Measurements from ENCODE around the gene GPR171.

GPR171 gene

DNA sequence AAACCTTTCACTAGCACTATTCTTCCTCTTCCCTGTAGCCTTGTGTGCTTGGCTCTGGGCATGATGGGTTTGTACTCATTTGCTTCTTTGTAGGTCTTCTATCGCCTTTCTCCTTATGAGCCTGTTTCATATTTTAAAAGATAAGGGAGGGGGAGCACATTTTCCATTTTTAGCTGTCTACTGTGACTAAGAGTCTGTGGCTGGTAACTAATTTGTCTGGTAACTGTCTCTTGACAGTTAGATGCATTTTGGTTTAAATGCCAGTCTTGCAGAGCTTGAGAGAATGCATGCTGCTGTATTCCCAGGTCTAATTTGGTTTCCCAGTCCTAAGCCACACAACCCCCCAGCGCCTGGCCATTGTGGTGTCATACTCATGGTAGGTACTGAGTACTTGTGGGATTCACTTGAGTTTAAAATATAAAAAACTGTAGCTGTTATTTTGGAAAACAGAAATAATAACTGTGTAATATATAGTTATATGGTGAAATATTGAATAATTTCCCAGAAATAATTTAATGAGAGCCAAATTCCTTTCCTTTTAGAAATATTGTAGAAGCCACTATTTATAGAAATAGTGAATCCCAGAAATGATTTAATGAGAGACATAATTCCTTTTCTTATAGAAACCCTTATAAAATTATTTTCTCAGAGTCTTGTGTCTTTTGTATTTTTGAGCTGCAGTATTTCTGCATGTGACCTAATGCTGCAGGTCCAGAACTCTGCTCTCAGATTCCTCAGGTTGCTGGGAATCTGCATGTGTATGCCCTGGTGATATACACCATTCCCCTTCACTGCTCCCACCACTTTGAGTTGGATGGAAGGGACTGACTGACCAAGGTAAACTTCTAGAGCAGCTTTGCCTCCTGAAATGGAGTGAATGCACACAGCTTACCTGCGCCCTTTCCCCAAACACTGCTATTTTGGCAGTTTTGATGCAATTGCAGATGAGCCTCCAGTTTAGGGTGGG, 13.9 kb upstream of the GPR171 start:
- no peak for DNase-seq
- intact Hi-C loops (cut with DNase I): no loop called here

- intact Hi-C loops (cut with DNase I): no loop called here
These were observed 11.4 kb upstream of the GPR171 start for GRCh38 chr3:151214459-151214858.

DNA sequence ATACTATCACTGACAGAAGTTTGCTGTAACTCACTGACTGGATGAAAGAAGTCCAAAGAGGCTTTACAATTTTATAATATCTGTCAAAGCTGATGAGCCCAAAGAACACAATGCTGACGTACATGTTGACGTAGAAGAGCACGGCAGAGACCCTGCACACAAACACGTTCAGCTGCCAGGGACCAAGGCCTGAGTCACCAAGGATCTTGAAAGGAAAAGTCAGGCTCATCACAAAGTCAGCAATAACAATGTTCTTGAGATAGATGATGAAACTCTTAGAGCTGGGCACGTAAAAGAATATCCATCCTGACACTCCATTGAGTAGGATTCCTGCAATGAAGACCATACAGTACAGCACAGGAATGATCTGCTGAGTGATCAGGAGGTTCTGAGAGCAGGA, 10.9 kb upstream of the GPR171 start:
- intact Hi-C loops (cut with DNase I): no loop called here
- no peak for DNase-seq

More at GRCh38 chr3:151214459-151214858, 11.4 kb upstream of the GPR171 start:
- no peak for DNase-seq

DNA sequence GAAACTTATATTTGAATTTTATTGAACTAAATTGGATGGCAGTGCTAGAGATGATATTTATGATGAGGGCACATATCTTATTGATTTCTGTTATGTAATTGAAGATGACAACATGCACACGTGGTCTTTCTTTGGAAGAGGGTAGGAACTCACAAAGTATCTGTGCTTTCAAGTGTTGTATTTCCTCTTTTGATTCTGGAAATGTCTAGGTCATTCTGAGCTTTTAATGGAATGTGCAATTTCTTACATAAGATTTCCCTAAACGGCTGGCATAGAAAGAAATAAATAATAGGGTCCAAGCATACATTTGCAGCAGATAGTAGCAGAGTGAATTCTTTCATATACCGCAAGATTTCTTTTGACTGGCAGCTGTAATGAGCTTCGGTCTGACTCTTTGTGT, 10.1 kb upstream of the GPR171 start:
- no peak for DNase-seq
- intact Hi-C loops (cut with DNase I): no loop called here

- intact Hi-C loops (cut with DNase I): no loop called here
- no peak for DNase-seq
These were observed 7.8 kb upstream of the GPR171 start for GRCh38 chr3:151210676-151211381.

- intact Hi-C loops (cut with DNase I): no loop called here
- no peak for DNase-seq
These were observed 6.6 kb upstream of the GPR171 start for GRCh38 chr3:151209654-151210053.

DNA sequence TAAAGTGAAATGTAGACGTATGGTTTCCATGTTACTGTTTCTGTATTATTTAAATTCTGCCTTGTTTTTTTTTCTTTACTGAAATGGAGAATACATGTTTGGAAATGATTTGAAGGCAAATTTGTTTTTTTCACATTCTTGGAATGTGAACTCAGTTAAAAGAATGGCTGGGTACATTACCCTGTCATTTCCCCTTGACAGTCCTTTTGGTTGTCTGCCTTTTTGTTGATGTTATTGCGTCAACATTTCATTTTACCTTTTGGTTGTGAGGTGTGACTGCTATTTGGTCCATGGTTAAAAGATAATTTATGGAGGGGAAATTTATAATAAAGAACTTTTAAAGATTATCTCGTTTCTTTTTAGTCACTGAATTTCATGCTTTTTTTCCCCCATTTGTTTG, 3.2 kb upstream of the GPR171 start:
- intact Hi-C loops (cut with DNase I): no loop called here
- DNase-seq: no peak

- intact Hi-C loops (cut with DNase I): no loop called here
- no peak for DNase-seq
These were observed 2.5 kb upstream of the GPR171 start for GRCh38 chr3:151205482-151205881.

DNA sequence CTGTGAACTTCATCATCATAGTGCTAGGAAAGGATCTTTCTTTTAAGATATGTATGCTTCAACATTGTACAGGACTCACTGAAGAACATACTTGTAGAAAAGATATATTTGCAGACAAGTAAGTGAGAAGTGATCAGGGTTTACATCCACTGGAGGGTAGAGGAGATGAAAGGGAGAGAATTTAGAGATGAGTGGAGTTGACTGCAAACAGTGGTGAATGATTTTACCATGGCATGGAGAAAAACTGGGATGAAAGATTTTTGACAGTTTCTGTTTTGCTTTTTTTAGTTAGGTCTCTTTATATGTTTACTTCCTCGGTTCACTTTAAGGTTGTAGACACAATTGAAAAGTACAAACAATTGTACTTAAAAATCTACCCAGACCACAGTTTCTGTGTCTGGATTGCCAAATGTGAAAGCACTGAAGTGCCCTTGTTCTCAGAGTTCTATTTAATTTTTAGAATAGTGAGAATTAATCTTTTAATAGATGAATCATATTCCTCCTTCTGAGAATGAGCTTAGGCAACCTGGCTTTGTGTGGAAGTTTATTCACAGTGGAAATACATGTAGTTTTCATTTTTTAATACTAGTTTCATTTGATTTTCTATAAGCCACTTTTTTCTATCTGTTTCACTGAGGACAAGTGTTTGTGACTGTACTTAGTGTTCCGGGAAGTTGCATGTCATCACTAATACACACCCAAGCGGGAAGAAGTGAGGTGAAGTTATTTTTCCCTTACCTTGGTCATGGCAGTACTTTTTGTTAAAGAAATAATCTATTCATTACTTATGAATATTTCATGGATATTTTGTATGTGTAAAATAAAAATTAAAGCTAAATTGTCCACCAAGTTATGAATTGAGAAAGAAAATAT, 1.8 kb upstream of the GPR171 start:
- intact Hi-C loops (cut with DNase I): no loop called here
- no peak for DNase-seq

DNA sequence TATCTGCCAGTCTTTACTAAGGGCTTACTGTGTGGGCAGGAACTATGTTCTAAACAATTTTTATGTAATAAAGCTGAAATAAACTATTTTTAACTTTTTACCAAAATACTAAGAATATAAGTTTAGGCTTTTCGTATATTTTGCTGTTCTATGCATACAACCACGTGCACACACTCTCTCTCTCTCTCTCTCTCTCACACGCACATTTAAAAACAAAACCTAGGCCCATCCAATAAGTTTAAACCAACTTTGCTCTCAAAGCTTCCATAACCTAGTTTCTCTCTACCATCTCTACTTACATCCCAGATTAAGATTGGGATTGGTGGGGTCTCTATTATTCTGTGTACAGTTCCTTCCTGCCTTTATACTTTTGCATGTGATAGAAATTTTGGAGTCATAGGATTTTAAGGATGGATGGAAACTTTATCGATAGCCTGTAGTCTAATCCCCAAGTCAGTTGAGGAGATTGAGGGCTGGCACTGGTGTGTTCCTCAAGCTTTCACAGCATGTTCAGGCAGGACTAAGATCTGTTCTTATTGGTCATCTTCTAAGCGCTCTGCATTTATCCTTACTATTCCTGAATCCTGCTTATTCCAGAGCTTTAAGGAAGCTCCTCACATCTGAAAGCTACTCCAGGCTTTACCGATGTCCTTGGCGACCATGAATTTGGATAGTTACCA, 1.8 kb downstream of the GPR171 start:
- intact Hi-C loops (cut with DNase I): no loop called here
- no peak for DNase-seq

DNA sequence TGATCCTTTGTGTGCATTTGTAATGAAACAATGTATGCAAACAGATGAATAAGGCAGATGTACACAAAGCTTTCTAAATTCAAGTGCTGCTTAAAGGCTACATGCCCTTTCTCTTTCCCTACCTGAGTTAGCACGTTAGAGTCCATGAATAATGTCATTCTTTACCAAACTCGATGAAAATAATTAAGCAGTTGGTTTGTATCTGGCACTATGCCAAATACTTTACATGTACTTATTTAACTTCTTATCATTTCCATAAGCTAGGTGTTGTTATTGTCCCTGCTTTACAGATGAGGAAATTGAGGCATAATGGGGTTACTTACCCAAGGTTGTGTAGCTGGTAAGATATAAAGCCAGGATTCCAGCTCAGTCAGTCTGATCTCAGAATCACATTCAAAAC, 2.4 kb downstream of the GPR171 start:
- DNase-seq: no peak
- intact Hi-C loops (cut with DNase I): no loop called here

GRCh38 chr3:151199554-151200438, 3.2 kb downstream of the GPR171 start:
- intact Hi-C loops (cut with DNase I): no loop called here
- no peak for DNase-seq

GRCh38 chr3:151198849-151199248, 4.2 kb downstream of the GPR171 start:
- intact Hi-C loops (cut with DNase I): no loop called here

DNA sequence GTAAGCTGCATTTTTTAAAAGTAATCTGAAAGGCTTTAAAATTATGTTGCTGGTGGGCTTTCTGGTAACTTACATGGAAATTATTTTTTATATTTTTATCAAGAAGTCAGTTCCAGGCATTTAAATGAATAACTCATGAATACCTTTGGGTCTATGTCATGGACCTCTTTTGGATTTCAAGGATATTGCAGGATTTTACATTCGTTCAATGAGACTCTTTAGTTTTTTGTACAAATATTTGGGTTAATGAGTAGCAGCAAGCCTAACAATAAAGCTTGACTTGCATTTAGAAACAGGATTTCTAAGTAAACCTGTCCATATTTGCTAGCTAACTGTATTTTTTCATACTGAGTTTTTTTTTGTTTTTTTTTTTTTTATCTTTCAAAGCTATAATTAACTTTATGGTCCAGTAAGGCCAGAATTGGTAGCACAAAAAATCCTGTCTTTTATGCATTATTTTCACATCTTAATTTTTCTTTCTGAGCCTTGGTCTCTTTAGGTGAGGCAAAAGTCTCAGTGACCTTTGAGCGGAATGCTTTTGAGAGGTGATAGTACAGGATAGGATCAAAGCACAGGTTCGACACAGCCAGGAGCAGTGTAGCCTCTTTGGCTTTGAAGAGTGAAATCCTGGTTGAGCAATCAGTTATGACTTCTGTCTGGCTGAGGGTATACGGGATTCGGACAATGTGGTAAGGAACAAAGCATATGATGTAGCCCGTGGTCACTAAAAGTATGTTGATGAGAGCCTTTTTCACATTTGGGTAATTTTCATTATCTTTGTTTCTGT, 4.8 kb downstream of the GPR171 start:
- intact Hi-C loops (cut with DNase I): no loop called here
- DNase-seq: no peak

More at GRCh38 chr3:151198849-151199248, 4.2 kb downstream of the GPR171 start:
- no peak for DNase-seq

DNA sequence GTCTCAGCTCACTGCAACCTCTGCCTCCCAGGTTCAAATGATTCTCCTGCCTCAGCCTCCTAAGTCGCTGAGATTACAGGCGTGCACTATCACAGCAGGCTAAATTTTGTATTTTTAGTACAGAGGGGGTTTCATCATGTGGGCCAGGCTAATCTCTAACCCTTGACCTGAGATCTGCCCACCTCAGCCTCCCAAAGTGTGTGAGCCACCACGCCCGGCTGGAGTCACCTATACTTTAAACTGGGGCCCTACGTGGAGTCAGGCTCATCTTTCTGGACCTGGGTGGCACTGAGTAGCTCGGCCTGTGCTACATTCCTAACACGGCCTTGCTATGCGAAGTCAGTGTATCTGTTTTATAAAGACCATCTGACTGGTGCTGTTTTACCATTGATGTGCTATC, 5.8 kb downstream of the GPR171 start:
- intact Hi-C loops (cut with DNase I): no loop called here
- DNase-seq: no peak

- DNase-seq: no peak
- intact Hi-C loops (cut with DNase I): no loop called here
These were observed 6.6 kb downstream of the GPR171 start for GRCh38 chr3:151196434-151196833.

GRCh38 chr3:151195826-151196225, 7.2 kb downstream of the GPR171 start:
- intact Hi-C loops (cut with DNase I): no loop called here
- DNase-seq: no peak

Data from head of caudate nucleus (tissue), 42 donors.